Immature natural killer cell (primary cell): ENCODE data around the gene NBL1. TPM values are rescaled to one million over a fixed set of nuclear protein-coding genes. Genes with fewer than 3 reads are reported as not detected.
A peak's percentile ranks its signal among the peaks of the same experiment; 100 is the strongest.
"Not testable (repeated sequence)": the region's sequence is repeated elsewhere in the genome, so short reads cannot be mapped to it uniquely, and the experiment has no call there.

Experiments
- DNase-seq, 3 donors: peaks; one replicate each; pipeline ENCODE4 v3.0.0; 2022; ENCODE audit warnings: mixed read lengths in 1 of 3
- H3K27ac Mint-ChIP-seq, 6 donors: one replicate each; pipeline ENCODE4 v1.8.0; 2020; ENCODE audit warnings: mixed read lengths in 6 of 6, mild to moderate bottlenecking in 5 of 6, inconsistent platforms in 4 of 6, moderate library complexity in 3 of 6
- H3K27me3 Mint-ChIP-seq, 3 donors: one replicate each; pipeline ENCODE4 v1.8.0; 2020 to 2021; ENCODE audit warnings: low read depth in 3 of 3, mild to moderate bottlenecking in 3 of 3, mixed read lengths in 3 of 3, moderate library complexity in 3 of 3, inconsistent platforms in 1 of 3
- H3K36me3 Mint-ChIP-seq, 3 donors: one replicate each; pipeline ENCODE4 v1.8.0; 2020; ENCODE audit warnings: mixed read lengths in 3 of 3, inconsistent platforms in 2 of 3, mild to moderate bottlenecking in 2 of 3
- H3K4me1 Mint-ChIP-seq, 2 donors: one replicate each; pipeline ENCODE4 v1.8.0; 2020; ENCODE audit warnings: inconsistent platforms in 2 of 2, mild to moderate bottlenecking in 2 of 2, mixed read lengths in 2 of 2, moderate library complexity in 1 of 2
- H3K4me3 Mint-ChIP-seq, 5 donors: one replicate each; pipeline ENCODE4 v1.8.0; 2020; ENCODE audit warnings: mild to moderate bottlenecking in 5 of 5, mixed read lengths in 5 of 5, inconsistent platforms in 3 of 5, moderate library complexity in 3 of 5
- H3K9me3 Mint-ChIP-seq, 6 donors: one replicate each; pipeline ENCODE4 v1.8.0; 2020; ENCODE audit warnings: mild to moderate bottlenecking in 6 of 6, mixed read lengths in 6 of 6, inconsistent platforms in 4 of 6, moderate library complexity in 3 of 6
- polyA plus RNA-seq, 3 donors: library from polyadenylated mRNA; unstranded; fragments of 300-500 nt; fragmentation: Illumina TruSeq; gene quantifications; one replicate each; pipeline ENCODE4 v1.2.3, GENCODE V29; 2021

The NBL1 gene
- polyA plus RNA-seq, 3 donors from 2014 or later: 0.44 to 2.7 TPM; not detected in 1

DNA sequence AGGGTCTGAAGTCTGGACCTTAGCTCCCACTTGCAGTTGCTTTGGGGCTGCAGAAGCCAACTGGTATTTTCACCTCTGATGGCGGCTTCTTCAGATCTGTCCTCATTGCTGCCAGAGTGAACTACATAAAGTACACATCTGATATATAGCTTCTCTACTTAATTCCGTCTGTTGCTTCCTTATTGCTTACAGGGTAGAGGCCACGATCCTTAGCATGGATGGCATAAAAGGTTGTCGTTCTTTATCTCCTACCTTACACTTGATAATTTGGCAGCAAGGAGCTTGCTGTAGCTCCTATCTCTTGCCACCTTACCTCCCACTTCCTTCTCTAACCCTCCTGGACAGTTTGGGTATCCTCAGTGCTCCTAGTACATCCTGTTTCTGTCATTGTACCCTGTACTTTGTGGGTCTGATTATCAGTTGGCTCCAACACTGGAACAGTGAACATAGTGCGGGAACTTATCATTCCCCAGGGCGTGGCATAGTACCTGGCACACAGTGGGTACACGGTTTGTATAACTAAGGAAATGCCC lies 30.9 kb upstream of the NBL1 start:
- H3K36me3 Mint-ChIP-seq: peaks cover 0 to 8% (median 0%) of the 10 kb centered on the region in 3 donors
- no peak overlapping the region for H3K4me3 Mint-ChIP-seq
- peaks cover 10 to 25% of the 10 kb centered on the region in 2 donors for H3K4me1 Mint-ChIP-seq
- peak overlapping the region in 5 of 6 donors; percentile 4 to 56 (median 40) for H3K27ac Mint-ChIP-seq
- no peak for DNase-seq
- H3K9me3 Mint-ChIP-seq: no peaks in the 10 kb centered on the region
- no peaks in the 10 kb centered on the region for H3K27me3 Mint-ChIP-seq

DNA sequence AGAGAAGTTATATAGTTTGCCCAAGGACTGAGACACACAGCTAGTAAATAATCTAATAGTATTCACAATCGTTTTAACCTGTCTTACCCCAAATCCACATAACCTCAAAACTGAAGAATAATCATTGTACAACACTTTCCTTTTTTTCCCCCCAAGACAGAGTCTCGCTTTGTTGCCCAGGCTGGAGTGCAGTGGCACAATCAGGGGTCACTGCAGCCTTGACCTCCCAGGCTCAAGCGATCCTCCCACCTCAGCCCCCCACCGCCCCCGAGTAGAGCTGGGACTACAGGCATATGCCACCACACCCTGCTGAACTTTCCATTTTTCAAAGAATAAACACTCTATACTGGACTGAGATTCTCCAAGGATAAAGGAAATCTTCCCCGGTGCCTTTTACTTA lies 28.7 kb upstream of the NBL1 start:
- no peaks in the 10 kb centered on the region for H3K9me3 Mint-ChIP-seq
- H3K27ac Mint-ChIP-seq: peak overlapping the region in 1 of 6 donors; percentile 4
- H3K4me3 Mint-ChIP-seq: no peak overlapping the region
- no peaks in the 10 kb centered on the region for H3K27me3 Mint-ChIP-seq
- DNase-seq: no peak
- peaks cover 0 to 8% (median 0%) of the 10 kb centered on the region in 3 donors for H3K36me3 Mint-ChIP-seq
- H3K4me1 Mint-ChIP-seq: peaks cover 9 to 19% of the 10 kb centered on the region in 2 donors

DNA sequence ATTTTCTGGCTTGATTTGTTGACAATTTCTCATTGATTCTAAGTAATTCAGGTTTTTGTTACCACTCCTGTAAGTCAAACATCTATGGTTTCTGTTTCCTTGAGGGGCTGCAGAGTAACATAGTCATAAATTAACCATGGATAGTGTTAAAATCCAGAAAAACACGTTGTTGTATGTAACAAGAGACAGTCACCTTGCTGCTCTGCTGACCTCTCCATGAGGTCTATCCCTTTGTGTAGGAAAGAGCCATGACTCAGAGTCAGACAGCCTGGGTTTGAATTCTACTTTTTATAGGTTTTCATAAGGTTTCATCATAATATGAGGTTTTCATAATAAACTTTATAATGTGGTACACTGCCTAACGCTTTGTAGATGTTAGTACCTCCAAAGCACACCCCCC lies 27.6 kb upstream of the NBL1 start:
- no peak overlapping the region for H3K27ac Mint-ChIP-seq
- no peaks in the 10 kb centered on the region for H3K27me3 Mint-ChIP-seq
- H3K9me3 Mint-ChIP-seq: no peaks in the 10 kb centered on the region
- peaks cover 0 to 8% (median 0%) of the 10 kb centered on the region in 3 donors for H3K36me3 Mint-ChIP-seq
- no peak for DNase-seq
- peaks cover 9 to 19% of the 10 kb centered on the region in 2 donors for H3K4me1 Mint-ChIP-seq
- H3K4me3 Mint-ChIP-seq: no peak overlapping the region

DNA sequence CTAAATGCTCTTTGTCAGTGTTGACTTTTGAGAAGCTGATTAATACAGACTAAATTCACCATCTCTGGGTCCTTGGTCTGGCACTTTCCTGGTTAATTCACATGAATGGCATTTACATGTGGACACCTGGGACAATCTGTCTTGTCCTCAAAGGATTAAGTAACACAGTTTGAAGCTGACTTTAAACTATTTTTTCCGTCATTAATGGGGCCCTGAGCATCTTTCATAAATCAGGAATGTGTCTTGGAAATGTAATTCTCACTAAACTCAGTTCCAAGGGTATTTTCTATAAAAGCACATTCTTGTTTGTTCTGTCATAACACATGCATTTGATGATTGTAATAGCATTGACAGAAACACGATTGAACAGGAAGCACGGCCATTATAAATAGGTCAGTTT lies 26.7 kb upstream of the NBL1 start:
- H3K27me3 Mint-ChIP-seq: no peaks in the 10 kb centered on the region
- H3K36me3 Mint-ChIP-seq: peaks cover 0 to 8% (median 0%) of the 10 kb centered on the region in 3 donors
- H3K4me3 Mint-ChIP-seq: no peak overlapping the region
- DNase-seq: no peak
- H3K9me3 Mint-ChIP-seq: no peaks in the 10 kb centered on the region
- H3K27ac Mint-ChIP-seq: peak overlapping the region in 1 of 6 donors; percentile 28
- H3K4me1 Mint-ChIP-seq: peaks cover 9 to 19% of the 10 kb centered on the region in 2 donors

DNA sequence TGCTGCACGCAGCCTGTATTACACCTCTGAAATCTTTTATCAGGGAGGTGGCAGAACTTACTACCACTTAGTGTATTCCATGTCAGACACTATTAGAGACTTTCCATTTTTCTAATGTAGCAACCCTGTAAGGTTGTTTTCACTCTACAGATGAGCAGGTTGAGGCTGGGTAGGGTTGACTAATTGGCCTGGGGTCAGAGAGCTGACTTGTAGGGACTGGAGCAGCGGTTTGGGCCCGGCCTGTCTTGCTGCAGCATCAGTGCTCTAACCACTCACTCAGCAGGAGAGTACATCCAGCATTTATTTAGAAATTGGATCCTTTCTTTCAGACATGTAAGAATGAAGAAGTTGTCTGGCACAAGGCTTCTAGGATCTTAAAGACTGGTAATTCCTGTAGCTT lies 25.7 kb upstream of the NBL1 start:
- no peak for DNase-seq
- H3K27ac Mint-ChIP-seq: no peak overlapping the region
- no peaks in the 10 kb centered on the region for H3K9me3 Mint-ChIP-seq
- H3K4me3 Mint-ChIP-seq: no peak overlapping the region
- H3K4me1 Mint-ChIP-seq: peaks cover 5 to 10% of the 10 kb centered on the region in 2 donors
- peaks cover 1 to 8% (median 3%) of the 10 kb centered on the region in 3 donors for H3K36me3 Mint-ChIP-seq
- H3K27me3 Mint-ChIP-seq: no peaks in the 10 kb centered on the region

DNA sequence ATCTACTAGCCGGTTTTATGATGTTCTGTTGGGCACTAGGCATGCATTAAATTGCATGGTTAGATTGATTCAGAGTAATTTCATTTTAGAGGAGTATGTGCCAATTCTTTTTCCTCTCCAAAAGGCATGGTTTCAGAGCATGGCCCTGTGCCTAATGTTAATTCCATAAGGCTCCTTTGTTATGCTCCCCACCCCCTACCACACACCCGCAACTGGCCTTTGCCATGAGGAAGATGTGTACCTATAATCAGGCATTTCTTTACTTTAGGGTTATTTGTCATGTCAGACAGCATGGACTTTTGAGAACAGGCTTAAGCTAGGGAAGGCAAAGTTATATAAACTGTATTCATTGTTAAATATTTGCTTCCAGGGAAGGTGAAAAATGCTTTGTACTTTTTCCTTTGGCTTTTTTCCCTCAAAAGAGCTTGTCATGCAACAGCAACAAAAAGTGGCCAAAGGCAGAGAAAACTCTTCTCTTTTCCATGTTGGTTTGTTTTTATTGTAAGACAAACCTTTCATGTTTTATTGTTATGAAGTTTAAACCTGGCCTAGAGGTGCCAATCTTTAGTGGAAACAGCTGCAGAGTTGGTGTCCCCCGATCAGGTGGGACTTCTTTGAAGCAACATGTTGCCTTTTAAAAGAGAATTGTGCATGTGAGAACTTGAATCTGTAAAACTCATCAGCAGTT lies 24.3 kb upstream of the NBL1 start:
- Mint-ChIP-seq H3K27me3 (no peaks in the 10 kb centered on the region), H3K36me3 (peaks cover 5 to 12% (median 5%) of the 10 kb centered on the region in 3 donors), H3K27ac (peak overlapping the region in 1 of 6 donors; percentile 43), H3K9me3 (no peaks in the 10 kb centered on the region), H3K4me1 (peaks cover 5 to 7% of the 10 kb centered on the region in 2 donors), H3K4me3 (no peak overlapping the region)
- DNase-seq: no peak

DNA sequence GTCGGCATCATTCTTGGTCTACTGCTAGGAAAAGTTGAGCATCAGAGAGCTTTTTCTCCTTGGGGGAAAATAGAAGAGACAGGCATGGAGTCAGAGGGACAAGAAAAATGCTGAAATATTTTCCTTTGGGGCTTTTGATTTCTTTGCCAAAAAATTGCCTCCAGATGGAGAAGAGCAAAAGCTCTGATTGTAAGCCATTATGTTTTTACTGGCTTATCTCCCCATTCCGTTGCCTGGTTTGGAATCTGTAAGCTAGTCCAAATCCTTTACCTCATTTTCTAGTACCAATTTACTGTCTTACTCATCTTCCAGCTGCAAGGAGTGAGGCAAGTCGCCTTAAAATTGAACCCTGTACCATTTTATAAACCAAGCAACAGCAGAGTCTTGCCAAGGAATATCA lies 23.3 kb upstream of the NBL1 start:
- Mint-ChIP-seq H3K36me3 (peaks cover 5 to 7% (median 5%) of the 10 kb centered on the region in 3 donors), H3K27ac (no peak overlapping the region), H3K27me3 (no peaks in the 10 kb centered on the region), H3K4me3 (no peak overlapping the region), H3K9me3 (no peaks in the 10 kb centered on the region), H3K4me1 (peaks cover 0 to 5% of the 10 kb centered on the region in 2 donors)
- DNase-seq: no peak

DNA sequence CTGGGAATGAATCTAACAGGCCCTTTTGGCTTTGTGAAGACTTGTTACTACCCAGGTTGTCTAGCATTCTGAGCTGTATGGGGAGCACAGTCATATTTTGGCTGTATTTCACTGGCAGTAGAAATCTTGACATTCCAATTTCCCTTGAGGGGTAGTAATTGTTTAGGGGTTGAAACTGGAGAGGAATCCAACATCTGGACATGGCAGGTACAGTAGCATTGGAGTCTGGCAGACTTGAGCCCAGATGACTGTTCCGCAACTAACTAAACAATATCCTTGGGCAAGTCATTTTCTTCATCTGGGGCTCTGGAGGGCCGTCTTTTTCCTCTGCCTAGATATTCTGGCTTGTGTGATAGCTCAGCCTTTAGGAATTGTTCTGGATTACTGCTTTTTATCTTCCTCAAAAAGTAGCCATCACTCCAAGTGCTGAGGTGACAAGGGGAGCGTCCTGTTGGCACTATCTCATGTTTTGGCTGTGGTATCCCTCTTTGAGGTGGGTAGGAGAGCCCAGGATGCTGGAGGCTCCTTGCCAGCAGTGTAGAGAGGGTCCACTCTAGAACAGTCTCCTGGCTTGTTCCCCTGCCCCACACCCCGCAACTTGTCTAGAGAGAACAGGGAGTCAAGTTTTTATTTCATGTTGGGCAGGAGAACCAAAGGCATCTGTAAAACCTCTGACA lies 22.7 kb upstream of the NBL1 start:
- Mint-ChIP-seq H3K4me3 (no peak overlapping the region), H3K36me3 (peaks cover 12 to 13% (median 12%) of the 10 kb centered on the region in 3 donors), H3K27ac (no peak overlapping the region), H3K9me3 (no peaks in the 10 kb centered on the region), H3K27me3 (no peaks in the 10 kb centered on the region), H3K4me1 (peaks cover 0 to 5% of the 10 kb centered on the region in 2 donors)
- DNase-seq: no peak

DNA sequence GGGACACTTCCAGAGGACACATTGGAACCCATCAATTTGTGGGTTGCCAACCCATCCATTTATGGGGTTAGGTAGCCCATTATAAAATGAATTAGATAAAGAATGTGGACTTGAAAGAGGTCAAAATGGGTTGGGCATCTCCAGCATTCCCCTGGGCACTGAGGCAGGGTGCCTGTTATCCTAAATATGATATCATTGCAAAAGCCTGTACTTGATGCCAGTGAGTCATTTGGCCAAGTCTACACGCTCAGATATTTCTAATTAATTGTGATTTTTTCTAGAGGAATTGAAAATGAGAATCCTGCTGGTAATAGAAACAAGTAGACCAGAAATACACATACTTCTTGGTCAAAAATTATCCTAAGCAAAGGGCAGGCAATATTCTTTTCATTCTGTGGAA lies 21.9 kb upstream of the NBL1 start:
- no peak for DNase-seq
- no peaks in the 10 kb centered on the region for H3K27me3 Mint-ChIP-seq
- peaks cover 12 to 20% (median 14%) of the 10 kb centered on the region in 3 donors for H3K36me3 Mint-ChIP-seq
- no peak overlapping the region for H3K4me3 Mint-ChIP-seq
- H3K4me1 Mint-ChIP-seq: peaks cover 0 to 5% of the 10 kb centered on the region in 2 donors
- no peaks in the 10 kb centered on the region for H3K9me3 Mint-ChIP-seq
- H3K27ac Mint-ChIP-seq: peak overlapping the region in 1 of 6 donors; percentile 30

DNA sequence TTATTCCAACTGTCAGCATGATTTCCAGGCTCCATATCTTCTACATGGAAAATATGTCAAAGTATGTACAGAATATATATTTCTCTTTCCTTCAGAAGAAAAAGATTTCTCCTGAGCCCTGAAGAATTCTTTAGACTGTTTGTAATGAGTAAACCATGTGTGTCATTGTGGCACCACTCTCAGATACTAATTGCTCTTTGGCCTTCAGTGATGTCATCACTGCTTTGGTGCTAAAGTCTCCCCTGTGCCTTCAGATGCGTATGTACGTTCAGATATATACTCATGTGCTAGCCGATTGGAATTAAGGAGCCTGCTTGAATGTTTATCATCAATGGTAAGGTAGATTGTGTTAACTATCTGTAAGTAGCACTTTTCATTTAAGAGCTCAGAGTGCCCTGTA lies 20.6 kb upstream of the NBL1 start:
- Mint-ChIP-seq H3K4me1 (peaks cover 0 to 5% of the 10 kb centered on the region in 2 donors), H3K27ac (peak overlapping the region in 1 of 6 donors; percentile 7), H3K4me3 (no peak overlapping the region), H3K27me3 (no peaks in the 10 kb centered on the region), H3K36me3 (peaks cover 13 to 30% (median 17%) of the 10 kb centered on the region in 3 donors), H3K9me3 (no peaks in the 10 kb centered on the region)
- DNase-seq: no peak

DNA sequence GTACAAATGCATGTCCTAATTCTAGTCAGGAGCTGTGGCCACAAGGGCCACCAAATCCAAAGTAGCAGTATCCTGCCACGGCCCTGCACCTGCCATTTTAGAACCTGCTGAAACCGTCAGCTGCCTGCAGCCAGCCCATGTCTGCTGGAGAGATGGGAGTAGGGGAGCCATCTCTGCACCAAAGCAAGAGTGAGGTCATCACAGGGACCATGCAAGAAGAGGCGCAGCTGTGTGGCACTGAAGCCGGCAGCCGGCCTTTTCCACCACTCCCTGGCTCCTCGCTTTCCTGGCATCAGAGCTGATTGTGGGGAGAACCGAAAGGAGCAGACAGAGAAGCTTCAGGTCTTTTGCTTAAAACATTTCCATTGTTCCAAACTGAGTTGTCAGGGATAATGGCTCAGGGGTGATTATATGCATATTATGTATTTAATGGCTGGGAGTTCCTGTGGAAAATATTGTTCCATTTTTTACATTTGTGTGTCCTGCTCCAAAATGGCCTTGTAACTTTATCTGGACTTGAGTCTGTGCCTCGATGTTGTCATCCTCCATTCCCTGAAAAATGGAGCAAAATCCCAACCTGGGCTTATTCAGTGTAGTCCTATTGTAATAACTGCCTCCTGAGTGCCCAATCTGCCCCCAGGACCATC lies 18.7 kb upstream of the NBL1 start:
- Mint-ChIP-seq H3K9me3 (no peaks in the 10 kb centered on the region), H3K27me3 (no peaks in the 10 kb centered on the region), H3K27ac (peak overlapping the region in 1 of 6 donors; percentile 16), H3K4me3 (no peak overlapping the region), H3K36me3 (peaks cover 16 to 35% (median 17%) of the 10 kb centered on the region in 3 donors), H3K4me1 (peaks cover 0 to 5% of the 10 kb centered on the region in 2 donors)
- no peak for DNase-seq

DNA sequence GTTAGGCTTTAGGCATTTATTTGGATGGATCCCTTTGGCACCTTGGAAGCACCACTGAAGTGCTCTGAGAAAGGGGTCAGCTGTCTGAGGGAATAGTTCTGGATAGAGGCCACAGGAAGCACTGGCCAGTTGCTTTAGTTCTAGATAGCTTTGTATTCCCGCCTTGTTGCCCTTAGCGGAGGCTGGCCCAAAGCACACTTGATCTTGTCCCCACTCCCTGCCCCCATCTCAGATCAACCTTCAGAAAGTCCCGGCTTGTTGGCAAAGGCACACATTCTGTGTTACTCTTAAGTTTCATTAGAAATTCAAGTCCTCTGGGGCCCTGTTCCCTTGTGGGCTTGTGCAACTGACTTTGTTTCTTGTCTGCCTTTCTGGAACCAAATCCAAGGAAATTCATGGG lies 15.2 kb upstream of the NBL1 start:
- no peak overlapping the region for H3K27ac Mint-ChIP-seq
- no peak for DNase-seq
- H3K9me3 Mint-ChIP-seq: no peaks in the 10 kb centered on the region
- peaks cover 11 to 35% (median 12%) of the 10 kb centered on the region in 3 donors for H3K36me3 Mint-ChIP-seq
- H3K4me1 Mint-ChIP-seq: peaks cover 0 to 5% of the 10 kb centered on the region in 2 donors
- H3K4me3 Mint-ChIP-seq: no peak overlapping the region
- H3K27me3 Mint-ChIP-seq: no peaks in the 10 kb centered on the region

DNA sequence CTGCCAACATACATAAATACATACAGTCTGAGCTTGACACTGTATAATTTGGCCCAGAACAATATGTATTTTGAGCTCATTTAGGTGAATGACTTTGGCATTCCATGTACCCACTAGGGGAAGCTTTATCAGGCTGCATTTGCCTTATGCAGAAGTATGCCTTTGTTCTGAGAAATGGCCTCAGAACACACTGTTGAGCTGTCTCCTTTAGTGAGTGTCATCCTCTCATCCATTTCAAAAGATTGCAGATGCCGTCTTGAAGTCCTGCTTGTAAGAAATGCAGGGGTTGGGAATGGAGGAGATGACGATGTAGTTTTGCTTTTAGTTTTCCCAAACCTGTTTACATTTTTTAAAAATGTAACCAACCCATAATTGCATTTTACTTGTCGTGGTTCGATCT lies 14.8 kb upstream of the NBL1 start:
- Mint-ChIP-seq H3K4me1 (peaks cover 0 to 5% of the 10 kb centered on the region in 2 donors), H3K36me3 (peaks cover 11 to 35% (median 12%) of the 10 kb centered on the region in 3 donors), H3K4me3 (no peak overlapping the region), H3K9me3 (no peaks in the 10 kb centered on the region), H3K27me3 (no peaks in the 10 kb centered on the region), H3K27ac (no peak overlapping the region)
- no peak for DNase-seq

DNA sequence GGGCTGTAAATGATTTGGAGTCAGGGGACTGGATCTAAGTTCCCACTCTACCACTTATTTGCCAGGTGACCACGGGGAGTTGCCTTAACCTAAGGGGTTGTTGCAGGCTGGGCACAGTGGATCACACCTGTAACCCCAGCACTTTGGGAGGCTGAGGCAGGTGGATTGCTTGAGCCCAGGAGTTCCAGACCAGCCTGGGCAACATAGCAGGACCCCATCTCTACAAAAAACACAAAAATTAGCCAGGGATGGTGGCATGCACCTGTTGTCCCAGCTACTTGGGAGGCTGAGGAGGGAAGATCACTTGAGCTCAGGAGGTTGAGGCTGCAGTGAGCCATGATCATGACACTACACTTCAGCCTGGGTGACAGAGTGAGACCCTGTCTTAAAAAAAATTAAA lies 13.9 kb upstream of the NBL1 start:
- not testable (repeated sequence) for H3K27me3 Mint-ChIP-seq, DNase-seq, H3K27ac Mint-ChIP-seq, H3K4me1 Mint-ChIP-seq, H3K9me3 Mint-ChIP-seq, H3K4me3 Mint-ChIP-seq
- H3K36me3 Mint-ChIP-seq: peaks cover 11 to 27% (median 12%) of the 10 kb centered on the region in 3 donors
